ENCODE results near the gene ZSCAN32.

GRCh38 chr16:3377917-3378316 is 22.9 kb downstream of the ZSCAN32 start:
- TF ChIP-seq POLR2AphosphoS5 (IDR thresholded peaks at IDR 0.05; ENCODE audit: low read depth, low read length) (no peak), CTCF (IDR thresholded peaks at IDR 0.05) (no peak), TCF7L2 (IDR thresholded peaks at IDR 0.05; ENCODE audit: low read depth, low read length) (no peak), REST (IDR thresholded peaks at IDR 0.05; ENCODE audit: insufficient read depth in 1 of 2, low read depth in 2 of 2, low read length in 1 of 2) (no peak), SIN3A (IDR thresholded peaks at IDR 0.05; ENCODE audit: borderline replicate concordance, insufficient read depth, low read depth, low read length) (no peak)

All from Panc1 (cell line).